ENCODE results near the gene ASAP3. TPM values are rescaled to one million over a fixed set of nuclear protein-coding genes. Genes with fewer than 3 reads are reported as not detected.

The ASAP3 gene
- total and polyA plus RNA-seq, 9 of the 15 experiments (the other 6 are each of a cell fraction or from before 2014, with no cell fraction given), result 1.7 to 31.2 (median 17.4) TPM

- no peak for TF ChIP-seq PTRF (tag; IDR thresholded peaks at IDR 0.05)
These were observed 19.0 kb upstream of the ASAP3 start (continued) for GRCh38 chr1:23502951-23503350.

- no peak for ATAC-seq
- no peak for DNase-seq (ENCODE audit: extremely low read depth in 1 of 4, low spot score in 3 of 4)
- CTCF ChIA-PET (ENCODE audit: low intra/inter-chr PET ratio), result no interaction called here
- H3K36me3 ChIP-seq (ENCODE audit: control insufficient read depth, insufficient read depth, low read length), result peaks cover 5% of the 10 kb centered on the region; the same call in 1 of the 3 replicates
- H3K4me2 ChIP-seq (ENCODE audit: insufficient read depth, low read length), result no peak overlapping the region
- no peaks in the 10 kb centered on the region for H4K20me1 ChIP-seq (replicated peaks; ENCODE audit: control insufficient read depth, insufficient read depth, low read length)
- TF ChIP-seq FOXA3 (CRISPR knock-in tag; conservative IDR thresholded peaks at IDR 0.05 in 1 of 2, IDR thresholded peaks at IDR 0.05 in 1 of 2), result no peak
- peaks cover 4 to 10% of the 10 kb centered on the region in 2 experiments; a peak in 4 of 5 replicates for H3K4me1 ChIP-seq (replicated peaks in 1 of 2; ENCODE audit: control insufficient read depth in 2 of 2, insufficient read depth in 2 of 2, low read length in 2 of 2)
- H3K79me2 ChIP-seq (ENCODE audit: control insufficient read depth, insufficient read depth, low read length), result no peaks in the 10 kb centered on the region
- H3K27ac ChIP-seq (ENCODE audit: extremely low read depth, low read depth, low read length), result no peak overlapping the region
- in situ Hi-C loops (cut with MboI), result no loop called here
- no peaks in the 10 kb centered on the region for H3K27me3 ChIP-seq (ENCODE audit: control insufficient read depth in 2 of 2, insufficient read depth in 2 of 2, low read length in 2 of 2)
- H3K9ac ChIP-seq (ENCODE audit: insufficient read depth in 1 of 2, low read depth in 2 of 2, low read length in 2 of 2), result no peak overlapping the region
- intact Hi-C loops (cut with micrococcal nuclease), result no loop called here
- no peaks in the 10 kb centered on the region for H3K9me3 ChIP-seq (replicated peaks; ENCODE audit: control insufficient read depth, insufficient read depth, low read depth, low read length)
- no peak for FAIRE-seq
- H3K4me3 ChIP-seq, result no peak overlapping the region
- no peaks in the 10 kb centered on the region for H3K9me1 ChIP-seq (ENCODE audit: control insufficient read depth, insufficient read depth, low read length)
- BruUV-seq (replicated peaks), result no TSS peak
- H2AFZ ChIP-seq (ENCODE audit: low read depth, low read length), result no peak overlapping the region
- 3% methylated on average over 2 of the region's 2 CpGs for whole genome bisulfite sequencing (ENCODE audit: insufficient coverage, low coverage, missing lambda C conversion rate)
- POLR2A ChIA-PET, result no interaction called here
These were observed 16.5 kb upstream of the ASAP3 start for GRCh38 chr1:23500466-23500865.
